ENCODE measurements around the gene NFIA.

NFIA gene

GRCh38 chr1:61079296-61079897 lies 3.0 kb upstream of the NFIA start:
- Histone ChIP-seq H3K27me3 (ENCODE audit: insufficient read depth, low read length) (peaks cover 31% of the 10 kb centered on the region), H4K91ac (ENCODE audit: low read depth, low read length) (no peak overlapping the region), H2BK5ac (ENCODE audit: low read depth, low read length, poor library complexity) (no peak overlapping the region), H3K4me1 (ENCODE audit: control insufficient read depth in 1 of 2, insufficient read depth in 2 of 2, low read length in 2 of 2) (peaks cover 6 to 11% of the 10 kb centered on the region in 2 experiments), H3K36me3 (ENCODE audit: control insufficient read depth in 1 of 2, insufficient read depth in 2 of 2, low read length in 2 of 2) (no peaks in the 10 kb centered on the region), H2BK120ac (ENCODE audit: insufficient read depth, low read length, poor library complexity) (no peak overlapping the region), H3K27ac (ENCODE audit: low read depth, low read length) (no peak overlapping the region), H2AFZ (ENCODE audit: insufficient read depth, low read length, poor library complexity) (no peak overlapping the region), H3K4me2 (ENCODE audit: low read length) (peak overlapping the region; percentile 9), H3K18ac (ENCODE audit: low read length) (no peak overlapping the region), H3K23ac (ENCODE audit: low read length) (no peak overlapping the region), H3K14ac (ENCODE audit: low read length) (no peak overlapping the region), H4K8ac (ENCODE audit: low read depth, low read length) (no peak overlapping the region), H3K4ac (ENCODE audit: low read depth, low read length) (no peak overlapping the region), H3K9ac (ENCODE audit: low read length) (no peak overlapping the region), H3K9me3 (ENCODE audit: insufficient read depth, low read depth, low read length) (peaks cover 2% of the 10 kb centered on the region), H2AK5ac (ENCODE audit: low read length) (no peak overlapping the region), H3K4me3 (ENCODE audit: low read depth, low read length) (no peak overlapping the region), H3K79me2 (ENCODE audit: control insufficient read depth, insufficient read depth, low read length, poor library complexity) (no peaks in the 10 kb centered on the region), H4K12ac (ENCODE audit: low read depth, low read length) (no peak overlapping the region), H3K79me1 (ENCODE audit: low read length) (no peaks in the 10 kb centered on the region), H2BK12ac (ENCODE audit: low read length) (no peak overlapping the region)
- WGBS (ENCODE audit: extremely low coverage, insufficient coverage, insufficient read length) = no CpG with 5 or more reads among the region's 5 CpGs
- DNase-seq = no peak

GRCh38 chr1:61079898-61080336 lies 2.4 kb upstream of the NFIA start:
- no peak overlapping the region for H2AK5ac ChIP-seq (ENCODE audit: low read length)
- no peak overlapping the region for H3K4ac ChIP-seq (ENCODE audit: low read depth, low read length)
- peaks cover 2% of the 10 kb centered on the region for H3K9me3 ChIP-seq (ENCODE audit: insufficient read depth, low read depth, low read length)
- H3K27me3 ChIP-seq (ENCODE audit: insufficient read depth, low read length) = peaks cover 35% of the 10 kb centered on the region
- no peak overlapping the region for H3K23ac ChIP-seq (ENCODE audit: low read length)
- no peaks in the 10 kb centered on the region for H3K36me3 ChIP-seq (ENCODE audit: control insufficient read depth in 1 of 2, insufficient read depth in 2 of 2, low read length in 2 of 2)
- no peak overlapping the region for H2AFZ ChIP-seq (ENCODE audit: insufficient read depth, low read length, poor library complexity)
- H3K79me2 ChIP-seq (ENCODE audit: control insufficient read depth, insufficient read depth, low read length, poor library complexity) = no peaks in the 10 kb centered on the region
- H3K4me2 ChIP-seq (ENCODE audit: low read length) = peak overlapping the region; percentile 9
- H3K4me1 ChIP-seq (ENCODE audit: control insufficient read depth in 1 of 2, insufficient read depth in 2 of 2, low read length in 2 of 2) = peaks cover 6 to 11% of the 10 kb centered on the region in 2 experiments
- no peak overlapping the region for H2BK5ac ChIP-seq (ENCODE audit: low read depth, low read length, poor library complexity)
- no peak overlapping the region for H4K12ac ChIP-seq (ENCODE audit: low read depth, low read length)
- no peak overlapping the region for H3K18ac ChIP-seq (ENCODE audit: low read length)
- no peak overlapping the region for H4K8ac ChIP-seq (ENCODE audit: low read depth, low read length)
- peak; percentile 23 to 45 for DNase-seq
- no peak overlapping the region for H2BK120ac ChIP-seq (ENCODE audit: insufficient read depth, low read length, poor library complexity)
- no CpG with 5 or more reads among the region's 14 CpGs for WGBS (ENCODE audit: extremely low coverage, insufficient coverage, insufficient read length)
- H3K4me3 ChIP-seq (ENCODE audit: low read depth, low read length) = no peak overlapping the region
- no peak overlapping the region for H3K14ac ChIP-seq (ENCODE audit: low read length)
- no peak overlapping the region for H2BK12ac ChIP-seq (ENCODE audit: low read length)
- no peak overlapping the region for H3K27ac ChIP-seq (ENCODE audit: low read depth, low read length)
- no peaks in the 10 kb centered on the region for H3K79me1 ChIP-seq (ENCODE audit: low read length)
- H4K91ac ChIP-seq (ENCODE audit: low read depth, low read length) = no peak overlapping the region
- no peak overlapping the region for H3K9ac ChIP-seq (ENCODE audit: low read length)

GRCh38 chr1:61080413-61081143 lies 1.8 kb upstream of the NFIA start:
- peaks cover 6 to 11% of the 10 kb centered on the region in 2 experiments for H3K4me1 ChIP-seq (ENCODE audit: control insufficient read depth in 1 of 2, insufficient read depth in 2 of 2, low read length in 2 of 2)
- H2AFZ ChIP-seq (ENCODE audit: insufficient read depth, low read length, poor library complexity) = no peak overlapping the region
- no peak overlapping the region for H3K14ac ChIP-seq (ENCODE audit: low read length)
- no peak overlapping the region for H3K4me2 ChIP-seq (ENCODE audit: low read length)
- no peak overlapping the region for H3K27ac ChIP-seq (ENCODE audit: low read depth, low read length)
- H3K79me2 ChIP-seq (ENCODE audit: control insufficient read depth, insufficient read depth, low read length, poor library complexity) = no peaks in the 10 kb centered on the region
- no peak overlapping the region for H4K8ac ChIP-seq (ENCODE audit: low read depth, low read length)
- H2BK120ac ChIP-seq (ENCODE audit: insufficient read depth, low read length, poor library complexity) = no peak overlapping the region
- H3K18ac ChIP-seq (ENCODE audit: low read length) = no peak overlapping the region
- H4K12ac ChIP-seq (ENCODE audit: low read depth, low read length) = no peak overlapping the region
- H3K4me3 ChIP-seq (ENCODE audit: low read depth, low read length) = no peak overlapping the region
- no peak overlapping the region for H3K9ac ChIP-seq (ENCODE audit: low read length)
- H4K91ac ChIP-seq (ENCODE audit: low read depth, low read length) = no peak overlapping the region
- no peak overlapping the region for H3K4ac ChIP-seq (ENCODE audit: low read depth, low read length)
- H3K9me3 ChIP-seq (ENCODE audit: insufficient read depth, low read depth, low read length) = peaks cover 2% of the 10 kb centered on the region
- no peaks in the 10 kb centered on the region for H3K79me1 ChIP-seq (ENCODE audit: low read length)
- H3K27me3 ChIP-seq (ENCODE audit: insufficient read depth, low read length) = peaks cover 35% of the 10 kb centered on the region
- no peak overlapping the region for H3K23ac ChIP-seq (ENCODE audit: low read length)
- no peak overlapping the region for H2AK5ac ChIP-seq (ENCODE audit: low read length)
- no peak overlapping the region for H2BK5ac ChIP-seq (ENCODE audit: low read depth, low read length, poor library complexity)
- WGBS (ENCODE audit: extremely low coverage, insufficient coverage, insufficient read length) = no CpG with 5 or more reads among the region's 7 CpGs
- no peak for DNase-seq
- H2BK12ac ChIP-seq (ENCODE audit: low read length) = no peak overlapping the region
- H3K36me3 ChIP-seq (ENCODE audit: control insufficient read depth in 1 of 2, insufficient read depth in 2 of 2, low read length in 2 of 2) = no peaks in the 10 kb centered on the region

- Histone ChIP-seq H2BK5ac (ENCODE audit: low read depth, low read length, poor library complexity) (no peak overlapping the region), H3K4me2 (ENCODE audit: low read length) (peak overlapping the region; percentile 98), H3K4ac (ENCODE audit: low read depth, low read length) (no peak overlapping the region), H4K12ac (ENCODE audit: low read depth, low read length) (no peak overlapping the region), H3K14ac (ENCODE audit: low read length) (no peak overlapping the region), H3K9ac (ENCODE audit: low read length) (no peak overlapping the region), H3K23ac (ENCODE audit: low read length) (no peak overlapping the region), H3K4me3 (ENCODE audit: low read depth, low read length) (no peak overlapping the region), H3K79me1 (ENCODE audit: low read length) (no peaks in the 10 kb centered on the region), H3K9me3 (ENCODE audit: insufficient read depth, low read depth, low read length) (peaks cover 2% of the 10 kb centered on the region), H2AK5ac (ENCODE audit: low read length) (no peak overlapping the region), H3K18ac (ENCODE audit: low read length) (no peak overlapping the region), H2BK120ac (ENCODE audit: insufficient read depth, low read length, poor library complexity) (no peak overlapping the region), H4K91ac (ENCODE audit: low read depth, low read length) (no peak overlapping the region), H3K27me3 (ENCODE audit: insufficient read depth, low read length) (peaks cover 35% of the 10 kb centered on the region), H3K4me1 (ENCODE audit: control insufficient read depth in 1 of 2, insufficient read depth in 2 of 2, low read length in 2 of 2) (peaks cover 6 to 11% of the 10 kb centered on the region in 2 experiments), H4K8ac (ENCODE audit: low read depth, low read length) (no peak overlapping the region), H2BK12ac (ENCODE audit: low read length) (no peak overlapping the region), H3K27ac (ENCODE audit: low read depth, low read length) (no peak overlapping the region), H3K79me2 (ENCODE audit: control insufficient read depth, insufficient read depth, low read length, poor library complexity) (no peaks in the 10 kb centered on the region), H2AFZ (ENCODE audit: insufficient read depth, low read length, poor library complexity) (no peak overlapping the region), H3K36me3 (ENCODE audit: control insufficient read depth in 1 of 2, insufficient read depth in 2 of 2, low read length in 2 of 2) (no peaks in the 10 kb centered on the region)
- no peak for DNase-seq
- WGBS (ENCODE audit: extremely low coverage, insufficient coverage, insufficient read length) = no CpG with 5 or more reads among the region's 8 CpGs
Measured at GRCh38 chr1:61081144-61081685, 1.1 kb upstream of the NFIA start.

Data from trophoblast cell (in vitro differentiated cells and primary cell).